Gastroesophageal sphincter (tissue), 3 donors: Measurements from ENCODE around the gene SCAMP5.

Experiments
- EP300 ChIP-seq: sonication (generic); formaldehyde crosslinking; IDR thresholded peaks from one replicate; pipeline ENCODE4 v1.6.1; 2017; ENCODE audit warnings: antibody characterized with exemption, mild to moderate bottlenecking
- POLR2A ChIP-seq, 2 donors: fragments of 450-650 bp; IDR thresholded peaks; one replicate each; pipeline ENCODE4 v1.6.1; 2017; ENCODE audit warnings: antibody characterized with exemption in 2 of 2, mild to moderate bottlenecking in 2 of 2, moderate library complexity in 1 of 2
- POLR2AphosphoS5 ChIP-seq: sonication (generic); formaldehyde crosslinking; IDR thresholded peaks from one replicate; pipeline ENCODE4 v1.6.1; 2017; ENCODE audit warnings: antibody characterized with exemption
- TF ChIP-seq, protein P1 (sequence below), 4 experiments: fragments of 200-600 bp in 2 of 4; fragments of 450-650 bp in 2 of 4; sonication (generic) in 1 of 4; IDR thresholded peaks; one replicate each; pipeline ENCODE4 v1.5.1; 2017 to 2019; ENCODE audit warnings: antibody characterized with exemption in 4 of 4, mild to moderate bottlenecking in 2 of 4, moderate library complexity in 2 of 4

DNA sequence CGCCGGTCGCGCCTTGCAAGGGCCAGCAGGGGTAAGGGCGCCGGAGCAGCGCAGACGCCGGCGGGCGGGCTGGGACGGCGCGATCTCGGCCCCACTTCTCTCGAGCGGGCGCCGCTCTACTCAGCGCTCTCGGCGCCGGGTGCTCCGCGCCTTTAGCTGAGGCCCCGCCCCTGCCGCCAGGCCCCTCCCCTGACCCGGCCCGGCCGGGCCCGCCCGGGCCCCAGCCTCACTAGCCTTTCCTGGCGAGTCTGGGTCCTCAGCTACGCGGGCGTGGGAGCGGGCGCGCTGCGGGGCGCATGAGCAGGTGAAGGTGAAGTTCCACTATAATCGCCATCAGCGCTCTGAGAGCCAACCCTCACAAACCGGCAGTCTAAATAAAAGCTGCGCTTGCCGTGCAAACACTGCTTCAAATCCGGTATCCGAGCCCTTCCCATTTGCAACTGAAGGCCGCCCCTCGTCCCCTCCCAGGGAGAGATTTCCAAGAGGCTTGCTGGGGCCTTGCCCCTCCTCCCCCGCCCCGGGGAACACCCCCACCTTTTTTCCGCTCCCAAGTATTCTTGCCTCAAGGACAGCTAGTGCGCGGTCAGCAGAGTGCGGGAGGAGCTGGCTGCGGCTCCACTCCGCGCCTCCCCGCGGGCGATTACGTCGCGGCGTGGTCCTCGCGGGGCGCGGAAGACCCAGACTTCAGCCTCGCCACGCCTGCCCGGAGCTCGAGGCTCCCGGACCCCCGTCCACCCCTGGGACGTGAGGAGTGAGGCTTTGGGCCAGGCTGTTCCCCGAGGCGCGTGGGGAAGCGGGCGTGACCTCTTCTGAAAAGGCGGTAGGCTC is 38.5 kb upstream of the SCAMP5 start, which contains the start of gene RPP25:
- TF ChIP-seq EP300: no peak
- TF ChIP-seq POLR2A (IDR thresholded peaks at IDR 0.05): peak in 1 of 2 donors; percentile 45
- TF ChIP-seq, protein P1, sequence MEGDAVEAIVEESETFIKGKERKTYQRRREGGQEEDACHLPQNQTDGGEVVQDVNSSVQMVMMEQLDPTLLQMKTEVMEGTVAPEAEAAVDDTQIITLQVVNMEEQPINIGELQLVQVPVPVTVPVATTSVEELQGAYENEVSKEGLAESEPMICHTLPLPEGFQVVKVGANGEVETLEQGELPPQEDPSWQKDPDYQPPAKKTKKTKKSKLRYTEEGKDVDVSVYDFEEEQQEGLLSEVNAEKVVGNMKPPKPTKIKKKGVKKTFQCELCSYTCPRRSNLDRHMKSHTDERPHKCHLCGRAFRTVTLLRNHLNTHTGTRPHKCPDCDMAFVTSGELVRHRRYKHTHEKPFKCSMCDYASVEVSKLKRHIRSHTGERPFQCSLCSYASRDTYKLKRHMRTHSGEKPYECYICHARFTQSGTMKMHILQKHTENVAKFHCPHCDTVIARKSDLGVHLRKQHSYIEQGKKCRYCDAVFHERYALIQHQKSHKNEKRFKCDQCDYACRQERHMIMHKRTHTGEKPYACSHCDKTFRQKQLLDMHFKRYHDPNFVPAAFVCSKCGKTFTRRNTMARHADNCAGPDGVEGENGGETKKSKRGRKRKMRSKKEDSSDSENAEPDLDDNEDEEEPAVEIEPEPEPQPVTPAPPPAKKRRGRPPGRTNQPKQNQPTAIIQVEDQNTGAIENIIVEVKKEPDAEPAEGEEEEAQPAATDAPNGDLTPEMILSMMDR (IDR thresholded peaks at IDR 0.05): no peak
- TF ChIP-seq POLR2AphosphoS5: peak; percentile 7
